GM20431 (cell line): Measurements from ENCODE around the gene ASRGL1.

ENCODE experiments used
- in situ Hi-C: fragments of 300-500 bp; cut with MseI, MboI; formaldehyde crosslinking; loops from one replicate; pipeline ENCODE4 v1.15.0; 2020; ENCODE audit warnings: low sequenced_read_pairs; ENCODE audit not compliant: unreplicated experiment

ASRGL1 gene

DNA sequence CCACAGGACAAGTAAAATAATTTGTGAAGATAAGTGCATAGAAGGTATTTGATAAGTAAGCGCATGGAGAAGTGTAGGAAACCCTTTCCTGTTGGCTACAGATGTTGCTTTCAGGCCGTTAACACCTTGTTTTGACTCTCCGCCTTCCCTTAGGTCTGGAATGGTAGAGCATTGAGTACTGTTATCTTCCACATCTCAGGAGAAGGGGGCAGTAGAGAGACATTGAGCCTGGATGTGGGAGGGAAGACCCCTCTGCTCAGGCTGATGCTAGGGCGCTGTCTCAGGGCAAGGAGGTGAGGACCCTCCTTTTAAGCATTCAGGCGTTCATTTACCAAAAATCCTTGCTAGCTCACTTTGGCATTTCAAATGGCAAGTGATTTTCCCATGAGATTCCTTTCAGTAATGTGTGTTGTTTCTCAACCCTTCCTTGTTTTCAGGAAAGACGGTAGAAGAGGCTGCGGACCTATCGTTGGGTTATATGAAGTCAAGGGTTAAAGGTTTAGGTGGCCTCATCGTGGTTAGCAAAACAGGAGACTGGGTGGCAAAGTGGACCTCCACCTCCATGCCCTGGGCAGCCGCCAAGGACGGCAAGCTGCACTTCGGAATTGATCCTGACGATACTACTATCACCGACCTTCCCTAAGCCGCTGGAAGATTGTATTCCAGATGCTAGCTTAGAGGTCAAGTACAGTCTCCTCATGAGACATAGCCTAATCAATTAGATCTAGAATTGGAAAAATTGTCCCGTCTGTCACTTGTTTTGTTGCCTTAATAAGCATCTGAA, 54.6 kb downstream of the ASRGL1 start:
- in situ Hi-C loops: loop anchor here (10.0 kb wide), 1 partner anchor 303 kb away; no protein-coding TSS in a partner anchor

DNA sequence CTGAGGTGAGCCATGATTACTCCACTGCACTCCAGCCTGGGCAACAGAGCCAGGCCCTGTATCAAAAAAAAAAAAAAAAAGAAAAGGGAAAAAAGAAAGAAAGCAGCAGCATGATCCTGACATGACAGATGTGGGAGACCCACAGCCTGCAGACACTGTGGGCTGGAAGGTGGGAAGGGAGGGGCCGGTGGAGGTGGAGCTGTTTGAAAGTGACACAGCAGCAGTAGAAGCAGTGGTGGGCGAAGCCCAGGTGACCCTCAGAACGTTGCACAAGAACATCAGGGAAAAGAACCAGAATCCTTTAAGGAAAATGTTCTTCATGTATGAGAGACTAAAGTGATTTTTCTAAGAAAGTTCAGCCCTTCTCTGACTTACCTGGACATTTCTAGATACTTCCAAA, 55.3 kb downstream of the ASRGL1 start:
- in situ Hi-C loops: loop anchor here (10.0 kb wide), 1 partner anchor 302 kb away; no protein-coding TSS in a partner anchor

DNA sequence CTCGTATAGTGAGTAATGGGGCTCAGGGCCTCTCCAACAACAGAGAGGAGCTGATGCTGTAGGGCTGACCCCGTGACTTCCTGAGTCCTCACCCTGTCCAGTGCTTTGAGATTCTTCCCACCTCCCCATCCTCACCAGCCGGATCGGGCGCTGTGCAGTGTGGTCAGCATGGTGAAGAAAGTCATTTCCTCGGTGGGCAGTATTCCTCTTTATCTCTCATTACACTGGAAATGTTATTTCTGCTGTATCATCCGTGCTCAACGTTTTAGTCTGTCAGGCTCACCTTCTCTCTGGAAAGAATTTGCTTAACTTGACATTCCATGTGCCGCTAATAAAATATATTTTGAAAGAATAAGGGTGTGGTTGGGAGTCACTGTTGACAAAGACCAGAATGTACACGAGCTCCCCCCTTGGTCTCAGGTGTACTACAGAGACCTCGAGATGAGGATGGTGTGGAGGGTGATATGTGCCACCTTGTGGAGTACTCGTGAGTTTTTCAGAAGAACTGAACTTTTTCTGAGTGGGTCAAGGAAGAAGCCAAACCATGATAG, 55.9 kb downstream of the ASRGL1 start:
- in situ Hi-C loops: loop anchor here (10.0 kb wide), 1 partner anchor 302 kb away; no protein-coding TSS in a partner anchor

DNA sequence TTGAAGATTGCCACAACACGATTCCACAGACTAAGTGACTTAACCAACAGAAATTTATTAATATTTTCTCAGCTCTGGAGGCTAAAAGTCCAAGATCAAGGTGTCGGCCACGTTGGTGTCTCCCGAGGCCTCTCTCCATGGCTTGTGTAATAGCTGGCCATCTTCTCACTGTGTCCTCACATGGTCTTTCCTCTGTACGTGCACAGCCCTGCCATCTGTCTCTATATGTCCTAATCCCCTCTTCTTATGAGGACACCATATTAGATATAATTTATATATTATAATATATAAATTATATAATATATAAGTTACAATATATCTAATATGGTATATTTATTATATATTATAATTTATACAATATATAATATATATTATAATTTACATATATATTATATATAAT, 56.5 kb downstream of the ASRGL1 start:
- in situ Hi-C loops: loop anchor here (10.0 kb wide), 1 partner anchor 301 kb away; no protein-coding TSS in a partner anchor

DNA sequence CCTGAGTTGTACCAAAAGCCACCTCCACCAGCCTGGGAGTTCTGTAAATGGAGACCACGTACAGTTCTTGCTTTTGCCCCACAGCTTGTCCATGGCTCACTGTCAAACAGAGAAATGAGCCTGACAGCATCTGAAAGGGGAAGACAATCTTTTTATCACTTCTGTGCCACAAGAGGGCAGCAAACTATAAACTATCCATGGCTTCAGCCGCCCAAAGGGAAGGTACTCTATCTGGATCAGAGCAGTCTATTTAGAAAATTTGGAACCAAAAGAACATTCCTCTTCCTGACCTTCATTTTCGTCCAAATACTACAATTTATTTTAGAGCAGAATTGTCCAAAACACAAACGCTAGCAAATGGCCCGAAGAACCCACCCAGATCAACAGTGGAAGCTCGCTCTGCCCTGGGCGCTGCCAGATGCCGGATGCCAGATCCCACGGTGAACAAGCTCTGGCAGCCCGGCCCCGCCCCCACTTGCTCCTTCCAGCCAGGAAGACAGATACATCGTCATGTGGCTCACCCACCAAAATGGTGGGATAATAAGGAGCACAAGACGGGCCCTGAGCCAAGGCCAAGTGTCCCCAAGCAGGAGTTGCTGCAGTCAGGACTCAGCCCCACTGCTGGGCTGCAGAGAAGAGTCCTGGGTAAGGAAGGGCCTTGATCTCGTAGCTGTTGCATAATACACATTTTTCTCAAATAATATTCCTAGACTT, 57.7 kb downstream of the ASRGL1 start:
- in situ Hi-C loops: loop anchor here (10.0 kb wide), 1 partner anchor 300 kb away; no protein-coding TSS in a partner anchor

DNA sequence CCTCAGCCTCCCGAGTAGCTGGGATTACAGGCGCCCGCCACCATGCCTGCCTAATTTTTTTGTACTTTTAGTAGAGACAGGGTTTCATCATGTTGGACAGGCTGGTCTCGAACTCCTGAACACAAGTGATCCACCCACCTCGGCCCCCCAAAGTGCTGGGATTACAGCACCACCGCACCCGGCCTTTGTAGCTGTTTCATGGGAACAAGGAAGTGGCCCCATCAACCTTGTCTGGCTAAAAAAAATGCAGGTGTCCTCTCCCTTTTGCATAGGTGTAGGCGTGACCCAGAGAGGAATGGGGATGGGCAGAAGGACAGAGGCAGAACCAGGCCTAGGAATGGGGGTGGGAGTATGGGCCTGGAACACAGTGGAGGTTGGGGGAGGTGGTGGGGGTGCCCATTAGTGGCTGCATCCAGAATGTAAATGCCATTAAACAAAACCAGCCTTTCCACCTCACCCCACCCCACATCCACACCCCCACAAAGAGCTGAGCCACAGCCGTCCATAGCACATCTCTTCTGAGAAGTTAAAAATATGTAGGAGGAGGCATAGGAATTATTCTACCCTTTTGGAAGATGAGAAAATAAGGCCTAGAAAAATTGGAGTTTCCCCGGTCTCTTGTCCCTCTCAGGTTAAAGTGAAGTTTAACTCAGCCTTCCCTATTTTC, 58.8 kb downstream of the ASRGL1 start:
- in situ Hi-C loops: loop anchor here (10.0 kb wide), 1 partner anchor 299 kb away; no protein-coding TSS in a partner anchor

DNA sequence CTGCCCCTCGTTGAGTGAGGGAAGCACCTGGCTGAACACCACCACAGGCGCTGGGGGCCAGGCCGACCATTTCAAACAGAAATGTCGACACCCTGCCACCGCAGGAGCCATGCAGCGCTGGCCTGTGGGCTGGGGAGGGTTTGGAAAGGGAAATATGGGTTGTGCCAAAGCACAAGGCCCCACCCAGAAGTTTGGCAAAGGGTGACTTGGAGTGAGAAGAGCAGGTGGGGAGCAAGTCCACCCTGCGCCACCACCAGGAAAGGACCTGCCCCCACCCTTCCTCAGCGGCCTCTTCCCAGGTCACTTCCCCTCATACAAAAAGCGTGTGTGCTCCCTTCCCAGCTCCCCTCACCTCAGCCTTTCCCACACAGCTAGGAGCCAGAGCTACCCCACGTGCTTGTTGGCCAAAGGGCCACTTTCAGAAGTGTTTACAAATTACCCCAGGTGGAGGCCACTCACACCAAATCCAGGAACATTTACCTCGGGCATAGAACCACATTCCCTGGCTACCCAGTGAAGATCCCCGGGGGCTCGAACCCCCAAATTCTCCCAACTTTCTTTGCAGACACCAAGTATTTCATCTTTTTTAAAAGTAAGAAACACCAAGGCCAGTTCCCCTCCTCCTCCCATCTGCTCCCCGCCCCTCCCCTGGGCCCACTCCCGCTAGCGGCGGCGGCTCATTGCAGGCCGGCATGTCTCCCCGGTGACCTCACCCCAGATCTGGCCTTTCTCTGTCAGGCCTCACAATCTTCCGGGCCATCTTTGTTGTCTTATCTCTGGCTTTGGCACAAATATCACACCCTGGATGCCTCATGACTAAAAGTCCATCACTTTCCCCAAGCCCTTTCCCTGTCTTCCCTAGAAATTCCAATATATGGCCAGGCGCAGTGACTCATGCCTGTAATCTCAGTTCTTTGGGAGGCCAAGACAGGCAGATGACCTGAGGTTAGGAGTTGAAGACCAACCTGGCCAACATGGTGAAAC, 61.1 kb downstream of the ASRGL1 start:
- in situ Hi-C loops: loop anchor here (10.0 kb wide), 1 partner anchor 296 kb away; no protein-coding TSS in a partner anchor

DNA sequence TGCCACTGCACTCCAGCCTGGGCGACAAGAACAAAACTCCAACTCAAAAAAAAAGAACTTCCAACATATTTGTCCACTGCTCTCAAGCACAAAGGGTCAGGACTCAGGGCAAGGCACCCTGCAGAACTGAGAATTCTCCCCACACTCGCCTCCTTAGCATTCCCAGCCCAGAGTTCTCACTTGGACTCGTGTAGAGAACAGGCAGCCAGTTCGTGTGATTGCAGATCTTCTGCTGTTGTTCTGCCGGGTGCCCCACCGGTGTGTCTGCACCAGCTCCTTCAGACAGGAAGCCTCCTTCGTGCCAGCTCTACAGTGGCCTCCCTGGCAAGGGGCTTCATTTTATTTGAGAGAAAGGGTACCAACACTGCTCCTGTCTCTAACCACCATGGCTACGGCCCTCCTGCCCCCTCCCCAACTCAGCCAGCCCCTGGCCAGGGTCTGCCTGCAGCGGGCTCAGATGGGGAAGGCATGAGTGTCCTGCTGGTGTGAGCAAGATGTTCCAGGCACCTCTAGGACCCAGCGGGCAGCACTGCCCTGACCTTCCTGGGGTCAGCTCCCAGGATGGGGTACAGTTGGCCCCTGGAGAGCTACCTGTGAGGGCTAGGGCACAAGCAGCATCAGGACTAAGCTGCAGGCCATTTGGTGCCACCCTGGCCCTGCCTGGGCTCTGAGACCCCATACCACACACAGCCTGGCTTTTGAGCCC, 62.1 kb downstream of the ASRGL1 start:
- in situ Hi-C loops: loop anchor here (10.0 kb wide), 1 partner anchor 295 kb away; no protein-coding TSS in a partner anchor

DNA sequence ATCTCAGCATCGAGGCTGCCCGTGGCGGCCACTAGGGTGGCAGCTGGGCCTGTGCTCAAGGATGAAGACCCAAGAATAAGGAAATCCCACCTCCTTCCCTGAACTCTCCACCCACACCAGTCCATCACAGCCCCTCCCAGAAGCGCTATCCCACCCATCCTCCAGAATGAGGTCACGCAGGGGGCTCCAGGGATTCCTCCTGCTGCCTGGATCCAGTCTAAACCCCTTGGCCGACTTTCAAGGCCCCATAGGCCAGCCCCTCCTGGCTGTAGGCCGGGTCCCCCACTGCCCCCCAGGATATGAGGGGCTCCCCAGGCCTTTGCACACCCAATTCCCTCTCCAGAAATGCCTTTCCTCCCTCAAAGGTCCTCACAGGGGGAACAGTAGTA, 62.6 kb downstream of the ASRGL1 start:
- in situ Hi-C loops: loop anchor here (10.0 kb wide), 1 partner anchor 295 kb away; no protein-coding TSS in a partner anchor

DNA sequence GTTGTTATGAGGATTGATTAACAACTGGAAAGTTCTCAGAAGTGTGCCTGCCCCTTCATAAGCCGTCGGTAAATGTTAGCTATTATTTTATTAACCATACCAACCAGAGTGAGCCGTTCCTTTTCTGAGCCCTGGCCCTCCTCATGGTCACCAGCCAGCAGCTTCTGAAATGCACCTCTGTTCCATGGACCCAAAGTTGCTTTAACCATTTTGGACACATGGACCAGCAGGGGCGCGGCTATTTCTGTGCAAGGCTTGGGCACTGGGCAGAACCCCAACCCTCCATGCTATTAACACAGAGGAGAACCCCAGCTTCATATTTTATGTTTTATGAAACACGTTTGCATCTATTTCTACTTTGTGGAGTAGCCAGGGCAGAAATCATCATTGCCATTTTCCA, 63.0 kb downstream of the ASRGL1 start:
- in situ Hi-C loops: no loop called here

DNA sequence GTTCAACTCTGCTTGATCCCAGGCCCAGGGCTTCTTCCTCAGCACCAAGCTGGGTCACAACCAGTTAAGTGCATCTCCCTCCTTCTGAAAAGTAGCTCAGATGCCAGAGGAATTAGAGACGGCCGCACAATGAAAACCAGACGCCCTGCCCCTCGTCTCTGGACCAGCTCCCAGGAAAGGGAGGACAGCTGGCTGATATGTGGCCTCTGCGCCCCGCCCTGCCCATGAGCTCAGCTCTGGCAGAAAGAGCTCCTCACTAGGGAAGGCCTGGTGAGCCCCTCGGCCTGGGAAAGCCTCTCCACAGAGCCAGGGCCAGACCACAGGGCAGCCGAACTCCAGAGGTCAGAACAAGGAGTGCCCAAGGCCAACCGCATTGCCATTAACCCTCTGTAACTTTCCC, 63.5 kb downstream of the ASRGL1 start:
- in situ Hi-C loops: no loop called here

DNA sequence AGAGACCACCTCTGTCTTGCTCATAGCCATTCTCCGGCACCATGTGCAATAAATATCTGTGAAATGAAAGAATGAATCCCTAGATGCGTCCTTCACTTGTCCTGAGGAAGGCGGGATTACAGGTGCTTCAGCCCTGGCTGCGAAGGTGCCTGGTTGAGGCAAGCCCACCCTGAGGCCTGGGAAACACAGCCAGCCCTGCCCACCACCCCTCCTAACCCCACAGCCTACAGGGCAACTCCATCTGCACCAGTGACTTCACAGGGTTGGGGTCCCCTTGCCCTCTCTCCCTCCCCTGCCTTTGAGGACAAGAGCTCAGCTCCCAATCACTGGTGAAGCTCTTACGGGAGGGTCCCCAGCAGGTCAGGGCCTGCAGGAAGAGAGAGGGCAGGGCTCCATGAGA, 64.1 kb downstream of the ASRGL1 start:
- in situ Hi-C loops: no loop called here

DNA sequence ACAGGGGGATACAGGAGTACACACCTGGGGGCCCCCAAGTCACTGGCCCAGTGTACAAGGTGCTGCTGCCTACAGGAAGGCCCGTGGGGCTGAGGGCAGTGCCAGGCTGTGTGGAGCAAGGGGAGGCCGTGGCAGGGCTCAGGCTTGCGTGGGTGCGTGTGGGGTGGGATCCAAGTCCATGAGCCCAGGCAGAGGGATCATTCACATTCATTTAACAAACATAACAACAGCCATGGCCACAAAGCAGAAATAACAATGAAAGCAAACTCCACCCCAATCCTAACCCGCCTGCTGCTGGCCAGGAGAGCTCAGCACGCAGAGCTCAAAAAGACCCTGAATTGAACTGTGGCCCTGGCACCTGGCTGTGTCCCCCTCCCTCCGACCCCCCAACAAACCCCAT, 64.6 kb downstream of the ASRGL1 start:
- in situ Hi-C loops: no loop called here

DNA sequence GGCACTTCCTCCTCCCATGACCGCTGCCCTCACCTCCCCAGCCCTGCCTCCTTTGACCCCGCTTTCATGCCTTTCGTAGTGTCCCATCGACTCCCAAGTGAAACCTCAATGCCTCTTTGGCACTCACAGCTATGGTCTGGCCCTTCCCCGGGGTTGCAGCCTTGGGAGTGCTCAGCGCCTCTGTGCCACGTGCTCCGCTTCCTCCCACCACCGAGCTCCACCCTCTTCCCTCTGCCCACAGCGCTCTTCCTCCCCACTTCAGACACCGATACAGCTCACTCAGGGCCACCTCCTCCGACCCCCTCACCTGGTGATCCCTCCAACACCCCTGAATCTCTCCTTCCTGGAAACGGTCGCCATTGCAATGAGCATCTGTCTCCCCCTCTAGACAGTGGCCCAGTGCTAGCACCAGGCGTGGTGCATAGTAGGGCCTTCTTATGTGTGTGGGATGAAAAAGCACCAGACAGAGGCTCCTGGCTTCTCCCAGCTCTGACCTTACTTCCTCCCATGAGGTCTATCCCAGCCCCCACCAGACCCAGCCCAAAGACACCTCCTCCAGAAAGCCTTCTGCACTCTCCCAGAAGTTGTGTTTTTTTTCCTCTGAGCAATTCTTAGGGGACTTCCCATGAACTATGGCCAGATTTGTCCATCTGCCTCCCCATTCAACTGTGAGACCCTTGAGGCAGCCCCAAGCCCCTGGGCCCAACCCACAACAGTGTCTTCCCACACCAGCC, 65.1 kb downstream of the ASRGL1 start:
- in situ Hi-C loops: no loop called here

DNA sequence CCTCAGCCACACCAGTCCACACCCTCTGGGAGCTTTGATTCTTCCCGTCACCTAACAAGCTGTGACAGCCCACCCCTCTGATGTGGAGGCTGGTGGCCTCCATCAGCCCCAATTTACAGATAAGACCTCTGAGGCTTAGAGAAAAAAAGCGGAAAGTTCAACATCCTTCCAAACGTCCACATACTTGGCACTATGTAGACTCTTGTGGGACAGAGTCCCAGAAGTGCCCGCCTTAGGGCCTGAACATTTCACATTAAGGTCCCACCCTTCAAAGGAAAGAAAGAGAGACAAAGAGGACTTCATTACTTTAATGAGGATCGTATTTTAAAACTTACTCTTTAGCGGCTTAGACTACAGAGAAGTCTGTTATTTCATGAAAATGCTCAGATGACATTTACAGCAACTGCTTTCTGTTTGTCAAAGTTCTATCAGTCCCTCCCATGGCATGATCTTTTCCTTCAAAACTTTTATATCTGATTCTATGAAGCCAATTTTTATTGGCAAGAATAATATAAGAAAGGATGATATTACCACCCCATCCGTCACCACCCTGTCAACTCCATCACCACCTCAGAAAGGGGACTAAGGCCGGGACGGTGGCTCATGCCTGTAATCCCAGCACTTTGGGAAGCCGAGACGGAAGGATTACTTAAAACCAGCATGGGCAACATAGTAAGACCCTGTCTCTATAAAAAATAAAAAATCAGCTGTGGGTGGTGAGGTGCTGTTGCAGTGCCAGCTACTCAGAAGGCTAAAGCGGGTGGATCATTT, 65.9 kb downstream of the ASRGL1 start:
- in situ Hi-C loops: no loop called here

DNA sequence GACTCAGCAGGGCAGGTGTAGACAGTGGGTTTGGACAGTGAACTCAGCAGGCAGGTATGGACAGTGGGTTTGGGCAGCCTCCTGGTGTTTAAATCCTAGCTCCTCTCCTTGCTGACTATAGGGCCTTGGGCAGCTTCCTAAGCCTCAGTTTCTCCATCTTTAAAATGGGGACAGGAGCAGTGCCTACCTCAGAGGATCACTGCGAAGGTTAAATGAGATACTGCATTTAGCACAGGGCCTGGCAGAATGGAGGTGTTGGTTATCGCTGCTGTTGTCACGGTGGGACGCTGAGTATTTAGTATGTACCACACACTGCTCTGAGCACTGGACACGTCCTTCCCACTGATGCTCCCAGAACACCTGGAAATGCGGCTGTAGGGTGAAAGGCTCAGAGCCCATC, 67.2 kb downstream of the ASRGL1 start:
- in situ Hi-C loops: no loop called here

DNA sequence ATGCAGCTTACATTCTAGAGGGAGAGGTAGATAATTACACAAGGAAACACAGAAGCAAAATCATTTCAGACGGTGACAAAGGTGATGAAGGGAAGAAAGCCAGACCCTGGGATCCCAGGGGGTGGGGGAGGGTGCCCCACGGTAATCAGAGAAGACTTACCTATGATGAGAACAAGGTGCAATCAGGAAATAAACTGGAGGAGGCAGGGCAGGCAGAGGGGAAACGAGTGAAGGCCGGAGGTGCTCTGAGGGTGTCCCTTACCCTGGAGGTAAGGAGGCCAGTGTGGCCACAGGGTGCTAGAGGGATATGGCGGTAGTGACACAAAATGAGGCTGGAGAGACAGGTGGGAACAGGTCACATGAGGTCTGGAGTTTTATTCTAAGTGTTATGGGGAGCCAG, 67.7 kb downstream of the ASRGL1 start:
- in situ Hi-C loops: no loop called here
